CD4-positive, alpha-beta T cell treated with Interleukin-10 for 1 hour (primary cell): ENCODE measurements around the gene HSD11B2.

Experiments
- DNase-seq: peaks from one replicate; pipeline ENCODE4 v3.0.0-alpha.2; 2020

HSD11B2 gene

DNA sequence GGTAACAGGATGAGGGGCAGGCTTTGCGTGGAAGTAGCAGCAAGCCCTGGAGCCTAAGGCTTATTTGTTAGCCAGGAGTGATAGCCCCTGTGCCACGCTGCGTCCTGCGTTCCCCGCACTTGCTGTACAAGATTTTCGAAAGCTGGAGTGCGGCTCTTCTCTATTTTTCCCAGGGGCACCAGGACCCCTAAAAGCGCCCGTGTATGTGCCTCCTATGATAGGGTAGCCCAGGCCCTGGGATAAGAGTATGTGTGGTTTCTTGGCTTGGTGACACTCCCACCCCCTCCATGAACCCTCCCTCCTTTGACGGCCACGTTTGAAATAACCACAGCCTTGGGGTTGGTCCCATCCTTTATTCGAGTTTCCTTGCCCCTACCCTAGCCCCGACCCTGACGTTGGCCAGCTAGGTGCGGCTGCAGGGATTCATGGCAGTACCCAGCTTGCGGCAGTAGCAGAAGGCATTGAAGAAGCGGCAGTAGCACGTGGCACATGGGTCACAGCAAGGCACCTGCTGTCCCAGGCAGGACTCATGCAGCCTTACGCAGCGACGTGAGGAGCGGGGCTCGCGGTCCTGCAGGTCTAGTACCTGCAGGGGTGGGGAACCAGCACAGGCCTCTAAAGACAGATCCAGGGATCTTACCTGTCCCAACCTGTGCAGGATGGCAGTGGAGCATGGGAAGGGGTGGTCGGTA is 51.5 kb downstream of the HSD11B2 start:
- DNase-seq, result peak; percentile 14

DNA sequence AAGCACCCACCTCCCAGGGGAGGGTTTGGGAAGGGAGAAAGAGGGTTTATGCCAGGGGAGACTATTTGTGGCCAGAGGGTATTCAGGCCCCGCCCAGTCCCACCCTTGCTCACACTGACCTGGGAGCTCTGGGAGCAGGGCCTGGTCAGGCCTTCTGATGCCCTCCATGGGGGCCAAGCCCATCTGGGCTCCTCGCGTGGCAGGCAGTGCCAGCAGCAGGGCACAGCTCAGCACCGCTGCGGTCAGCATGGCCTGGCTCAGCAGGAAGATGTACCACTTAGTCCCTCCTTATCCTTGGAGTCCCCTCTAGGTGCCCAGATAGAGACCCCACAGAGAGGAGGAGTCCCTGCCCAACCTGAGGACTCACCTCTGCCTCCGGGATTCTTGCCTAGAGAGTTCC is 52.2 kb downstream of the HSD11B2 start, which contains the start of gene AGRP:
Gene AGRP, minus strand, starts transcription at position 398 of the 400 bp plus-strand sequence. Its CDS starts 149 bp downstream, at position 249.
- no peak for DNase-seq

DNA sequence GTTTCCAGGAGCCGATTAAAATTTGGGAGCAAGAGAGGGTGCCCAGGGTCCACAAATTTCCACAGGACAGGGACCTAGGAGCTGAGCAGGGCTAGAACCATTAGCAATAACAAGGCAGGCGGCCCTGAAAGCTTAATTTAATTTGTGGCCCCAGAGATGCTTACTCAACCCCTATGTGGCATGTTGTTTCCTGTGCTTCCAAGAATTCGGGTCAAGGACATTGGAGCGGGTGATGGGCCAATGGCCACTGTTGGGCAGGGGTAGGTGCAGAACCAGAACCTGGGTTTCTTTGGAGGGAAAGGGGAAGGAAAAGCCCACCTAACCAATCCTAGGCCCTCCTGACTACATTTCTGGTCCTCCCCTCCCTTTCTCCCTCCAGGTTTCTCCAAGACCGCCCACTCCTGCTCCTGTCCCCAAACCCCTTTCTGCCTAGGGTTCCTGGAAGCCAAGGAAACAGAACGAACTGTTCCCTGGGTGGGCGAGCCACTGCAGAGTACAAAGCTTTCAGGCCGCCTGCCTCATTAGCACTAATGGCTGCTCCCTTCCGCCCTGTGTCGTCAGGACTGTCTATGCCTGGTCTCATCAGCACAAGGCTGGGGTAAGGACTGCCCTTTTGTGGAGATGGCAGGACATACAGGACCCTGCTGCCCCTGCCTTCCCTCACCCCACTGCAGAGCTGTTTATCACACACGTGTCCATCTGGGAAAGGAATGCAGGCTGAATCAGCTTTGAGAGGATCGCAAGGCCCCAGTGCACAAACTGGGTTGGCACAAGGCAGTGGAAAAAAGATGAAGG is 53.0 kb downstream of the HSD11B2 start:
- no peak for DNase-seq

DNA sequence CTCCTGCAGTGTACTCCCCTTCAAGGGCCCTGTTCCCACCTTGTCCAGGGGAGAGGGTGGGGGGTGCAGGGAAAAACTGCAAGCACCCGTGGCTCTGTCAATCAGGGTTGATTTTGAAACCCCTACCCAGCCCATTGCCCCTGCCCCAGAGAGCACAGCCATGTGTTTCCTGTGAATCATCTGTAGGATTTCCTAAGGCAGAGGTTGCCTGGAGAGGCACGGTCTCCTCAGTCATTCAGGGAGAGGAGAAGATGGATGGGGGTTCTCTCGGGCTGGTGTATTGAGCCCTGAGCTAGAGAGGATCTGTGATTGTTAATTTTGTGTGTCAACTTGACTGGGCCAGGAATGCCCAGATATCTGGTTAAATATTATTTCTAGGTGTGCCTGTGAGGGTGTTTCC is 55.9 kb downstream of the HSD11B2 start:
- no peak for DNase-seq
